Inferior parietal cortex (tissue), 1 donor: ENCODE results near the gene ING1.
"Not testable (repeated sequence)": the region's sequence is repeated elsewhere in the genome, so short reads cannot be mapped to it uniquely, and the experiment has no call there.

Experiments used
- DNase-seq: peaks from one replicate; pipeline ENCODE4 v3.0.0-alpha.2; 2016; ENCODE audit errors: extremely low spot score

Gene ING1, protein sequence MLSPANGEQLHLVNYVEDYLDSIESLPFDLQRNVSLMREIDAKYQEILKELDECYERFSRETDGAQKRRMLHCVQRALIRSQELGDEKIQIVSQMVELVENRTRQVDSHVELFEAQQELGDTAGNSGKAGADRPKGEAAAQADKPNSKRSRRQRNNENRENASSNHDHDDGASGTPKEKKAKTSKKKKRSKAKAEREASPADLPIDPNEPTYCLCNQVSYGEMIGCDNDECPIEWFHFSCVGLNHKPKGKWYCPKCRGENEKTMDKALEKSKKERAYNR

DNA sequence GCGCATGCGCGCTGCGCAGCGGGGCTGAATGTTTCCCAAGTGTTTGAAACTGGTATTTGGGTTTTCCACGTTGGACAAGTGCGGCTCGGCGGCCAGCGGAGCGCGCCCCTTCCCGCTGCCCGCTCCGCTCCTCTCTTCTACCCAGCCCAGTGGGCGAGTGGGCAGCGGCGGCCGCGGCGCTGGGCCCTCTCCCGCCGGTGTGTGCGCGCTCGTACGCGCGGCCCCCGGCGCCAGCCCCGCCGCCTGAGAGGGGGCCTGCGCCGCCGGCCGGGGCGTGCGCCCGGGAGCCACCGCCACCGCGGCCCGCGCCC lies at the start of gene ING1:
Gene ING1 (plus strand): TSS at position 59 of the 311 bp plus-strand sequence. CDS start 450 bp downstream, outside the sequence.
- DNase-seq = no peak

DNA sequence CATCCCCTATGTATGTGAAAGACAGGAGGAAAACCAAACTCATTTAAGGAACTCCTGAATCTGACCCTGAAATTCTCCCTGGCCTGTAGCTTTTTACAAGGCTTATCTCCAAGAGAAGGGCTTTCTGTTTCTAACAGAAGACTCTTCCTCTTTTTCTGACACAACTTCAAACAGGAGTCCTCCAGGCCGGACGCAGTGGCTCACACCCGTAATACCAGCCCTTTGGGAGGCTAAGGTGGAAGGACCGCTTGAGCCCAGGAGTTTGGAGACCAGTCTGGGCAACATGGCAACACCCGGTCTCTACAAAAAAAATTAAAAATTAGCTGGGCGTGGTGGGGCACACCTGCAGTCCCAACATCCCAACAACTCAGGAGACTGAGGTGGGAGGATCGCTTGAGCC lies 49.5 kb upstream of the ING1 start:
- no peak for DNase-seq

DNA sequence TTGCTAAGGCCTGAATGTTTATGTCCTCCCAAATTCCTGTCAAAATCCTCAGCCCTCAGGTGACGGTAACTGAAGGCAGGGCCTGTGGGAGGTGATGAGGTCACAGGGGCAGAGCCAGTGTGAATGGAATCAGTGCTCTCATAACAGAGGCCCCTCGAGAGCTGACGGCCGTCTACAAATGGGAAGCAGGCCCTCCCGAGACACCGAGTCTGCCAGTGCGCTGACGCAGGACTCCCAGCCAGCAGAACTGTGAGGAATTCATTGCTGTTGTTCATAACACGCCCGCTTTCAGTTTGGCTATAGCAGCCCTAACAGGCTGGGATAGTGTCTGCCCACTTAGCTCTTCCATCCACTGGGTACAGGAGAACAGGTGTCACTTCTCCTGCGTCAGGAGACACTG lies 48.8 kb upstream of the ING1 start:
- no peak for DNase-seq

DNA sequence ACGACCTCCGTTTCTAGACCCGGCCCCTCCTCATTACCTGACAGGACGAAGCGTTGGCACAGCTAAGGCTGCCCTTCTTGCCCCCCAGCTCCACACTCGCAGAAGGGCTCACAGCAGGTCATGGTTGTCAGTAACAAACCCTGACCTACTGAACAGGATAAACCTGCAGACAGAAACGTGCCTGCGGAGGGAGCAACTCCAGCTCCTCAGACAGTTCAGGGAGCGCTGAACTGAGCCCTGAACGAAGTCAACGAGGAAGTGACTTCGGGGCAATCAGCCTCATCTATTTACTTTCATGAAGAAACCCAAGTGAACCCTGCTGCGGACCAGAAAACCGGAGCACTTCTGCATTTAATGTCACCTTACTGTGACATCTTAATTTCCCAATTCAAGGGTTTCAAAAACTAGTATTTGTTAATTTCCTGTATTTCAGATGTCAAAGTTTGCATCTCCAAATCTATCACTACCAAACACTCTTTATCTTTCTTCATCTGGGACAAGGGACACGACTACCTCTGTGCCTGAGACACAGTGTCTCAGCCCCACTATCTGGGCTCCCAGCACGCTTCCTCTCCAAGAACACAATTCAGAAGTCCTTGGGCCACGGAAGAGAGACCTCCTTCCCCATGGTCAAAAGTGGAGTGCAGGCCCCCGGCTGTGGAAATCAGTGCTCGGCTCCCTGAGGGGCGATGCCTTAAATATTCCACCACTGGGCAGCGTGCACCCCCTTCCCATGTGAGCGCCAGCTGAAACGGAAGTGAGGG lies 47.8 kb upstream of the ING1 start:
- no peak for DNase-seq

DNA sequence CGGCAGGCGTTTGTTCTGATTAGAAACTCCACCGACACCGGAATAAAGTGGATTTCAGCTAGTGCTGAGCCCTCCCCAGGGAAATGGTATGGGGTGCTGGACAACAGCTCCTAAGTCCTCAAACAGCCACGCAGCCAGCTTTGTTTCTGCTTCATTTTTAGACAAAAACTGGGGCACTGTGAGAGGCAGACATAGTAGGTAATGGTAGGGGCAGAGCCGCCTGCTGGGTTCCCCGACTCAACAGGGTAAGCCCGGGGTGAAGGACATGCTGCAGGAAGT lies 47.3 kb upstream of the ING1 start:
- DNase-seq = no peak

DNA sequence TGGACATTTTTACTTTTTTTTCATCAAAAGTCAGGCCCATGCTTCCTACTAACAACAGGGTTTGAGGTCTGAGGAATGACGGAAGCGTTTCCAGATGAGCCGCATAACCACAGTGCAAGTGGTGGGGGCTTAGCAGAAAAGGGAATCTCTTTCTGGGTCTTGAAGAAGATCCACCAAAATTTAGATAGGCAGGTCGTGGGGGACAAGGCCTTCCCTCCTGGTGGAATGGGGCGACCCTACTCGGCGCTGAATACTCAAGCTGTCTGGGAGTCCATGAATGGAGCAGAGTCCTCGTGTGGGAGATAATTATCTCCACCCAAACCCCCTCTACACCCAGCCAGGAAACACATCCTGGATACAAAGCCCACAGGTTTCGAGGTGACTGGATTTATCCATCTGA lies 44.5 kb upstream of the ING1 start:
- no peak for DNase-seq

DNA sequence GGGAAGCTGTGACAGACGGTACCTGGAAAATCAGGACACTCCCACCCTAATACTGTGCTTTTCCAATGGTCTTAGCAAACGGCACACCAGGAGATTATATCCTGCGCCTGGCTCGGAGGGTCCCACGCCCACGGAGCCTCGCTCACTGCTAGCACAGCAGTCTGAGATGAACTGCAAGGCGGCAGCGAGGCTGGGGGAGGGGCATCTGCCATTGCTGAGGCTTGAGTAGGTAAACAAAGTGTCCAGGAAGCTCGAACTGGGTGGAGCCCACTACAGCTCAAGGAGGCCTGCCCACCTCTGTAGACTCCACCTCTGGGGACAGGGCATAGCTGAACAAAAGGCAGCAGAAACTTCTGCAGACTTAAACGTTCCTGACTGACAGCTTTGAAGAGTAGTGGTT lies 43.7 kb upstream of the ING1 start:
- not testable (repeated sequence) for DNase-seq

DNA sequence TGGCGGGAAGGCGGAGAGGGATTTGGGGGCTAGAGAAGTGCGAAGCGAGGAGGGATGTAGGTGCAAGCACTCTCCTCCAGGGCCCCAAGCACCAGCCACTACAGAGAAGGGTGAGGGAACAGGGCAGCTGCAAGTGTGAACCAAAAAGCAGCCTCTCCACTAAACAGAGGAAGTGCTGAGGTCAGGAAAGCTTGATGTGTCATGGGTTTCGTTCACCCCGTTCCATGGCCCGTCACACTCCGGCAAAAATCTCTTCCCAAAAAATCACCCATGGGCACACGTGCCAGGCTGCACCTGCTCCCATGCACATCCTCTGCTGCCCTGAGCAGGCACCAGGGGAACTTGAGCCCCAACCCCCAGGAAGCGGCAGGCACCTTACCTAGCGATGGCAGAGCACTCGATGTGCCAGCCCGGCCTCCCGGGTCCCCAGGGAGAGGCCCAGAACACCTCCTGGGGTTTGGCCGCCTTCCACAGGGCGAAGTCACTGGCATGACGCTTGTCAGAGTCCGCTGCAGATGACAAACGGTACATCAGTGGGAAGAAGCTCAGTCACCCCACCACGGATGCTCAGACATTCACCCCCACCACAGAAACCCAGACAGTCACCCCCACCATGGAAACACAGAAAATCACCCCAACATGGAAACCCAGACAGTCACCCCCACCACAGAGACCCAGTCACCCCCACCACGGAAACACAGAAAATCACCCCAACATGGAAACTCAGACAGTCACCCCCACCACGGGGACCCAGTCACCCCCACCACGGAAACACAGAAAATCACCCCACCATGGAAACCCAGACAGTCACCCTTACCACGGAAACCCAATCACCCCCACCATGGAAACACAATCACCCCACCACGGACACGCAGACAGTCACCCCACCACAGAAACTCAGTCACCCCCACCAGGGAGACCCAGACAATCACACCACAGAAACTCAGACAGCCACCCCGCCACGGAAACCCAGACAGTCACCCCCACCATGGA lies 36.6 kb upstream of the ING1 start:
- no peak for DNase-seq

DNA sequence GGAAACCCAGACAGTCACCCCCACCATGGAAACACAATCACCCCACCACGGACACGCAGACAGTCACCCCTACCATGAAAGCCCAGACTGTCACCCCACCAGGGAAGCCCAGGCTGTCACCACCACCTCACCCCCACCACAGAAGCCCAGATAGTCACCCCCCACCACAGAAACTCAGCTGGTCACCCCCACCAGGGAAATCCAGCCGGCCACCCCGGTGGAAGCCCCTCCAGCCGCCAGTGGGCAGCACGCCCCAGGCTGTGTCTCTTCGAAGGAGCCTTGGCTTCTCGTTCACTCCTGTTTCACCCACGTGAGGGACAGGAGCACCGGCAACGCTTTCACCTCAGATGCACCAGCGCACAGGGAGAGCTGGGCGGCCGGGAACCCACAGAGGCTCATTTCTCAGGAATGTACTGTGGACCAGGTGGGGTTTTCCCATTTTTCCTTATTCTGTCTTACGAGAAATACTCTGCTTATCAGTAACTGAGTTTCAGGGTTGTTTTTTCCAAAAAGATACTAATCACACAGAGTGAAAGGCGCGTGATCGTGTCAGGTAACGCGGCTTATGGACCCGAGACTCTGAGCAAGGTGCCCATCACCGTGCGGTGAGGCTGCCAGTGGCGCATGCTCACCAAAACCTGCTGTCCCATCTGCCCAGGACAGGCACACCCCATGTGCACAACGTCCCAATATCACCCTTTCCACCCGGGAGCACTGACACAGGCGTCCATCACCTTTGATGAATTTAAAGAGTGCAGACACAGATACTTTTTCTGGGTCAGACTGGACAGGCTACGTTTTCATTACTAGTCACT lies 35.6 kb upstream of the ING1 start:
- no peak for DNase-seq

DNA sequence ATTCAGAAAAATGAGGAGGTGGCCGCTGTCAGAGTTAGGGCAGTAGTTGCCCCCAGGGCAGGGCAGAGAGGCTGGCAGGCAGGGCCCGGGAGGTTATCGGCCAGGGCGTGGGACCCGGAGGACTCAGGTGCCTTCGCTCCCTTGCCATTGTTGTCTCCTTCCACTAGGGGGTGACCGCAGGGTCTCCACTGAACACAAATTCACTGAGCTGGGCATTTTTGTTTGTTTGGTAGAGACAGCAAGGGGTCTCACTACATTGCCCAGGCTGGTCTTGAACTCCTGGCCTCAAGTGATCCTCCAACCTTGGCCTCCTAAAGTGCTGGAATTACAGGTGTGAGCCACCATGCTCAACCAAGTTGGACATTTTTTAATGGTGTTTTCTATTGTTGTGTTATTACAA lies 32.6 kb upstream of the ING1 start:
- DNase-seq = no peak

DNA sequence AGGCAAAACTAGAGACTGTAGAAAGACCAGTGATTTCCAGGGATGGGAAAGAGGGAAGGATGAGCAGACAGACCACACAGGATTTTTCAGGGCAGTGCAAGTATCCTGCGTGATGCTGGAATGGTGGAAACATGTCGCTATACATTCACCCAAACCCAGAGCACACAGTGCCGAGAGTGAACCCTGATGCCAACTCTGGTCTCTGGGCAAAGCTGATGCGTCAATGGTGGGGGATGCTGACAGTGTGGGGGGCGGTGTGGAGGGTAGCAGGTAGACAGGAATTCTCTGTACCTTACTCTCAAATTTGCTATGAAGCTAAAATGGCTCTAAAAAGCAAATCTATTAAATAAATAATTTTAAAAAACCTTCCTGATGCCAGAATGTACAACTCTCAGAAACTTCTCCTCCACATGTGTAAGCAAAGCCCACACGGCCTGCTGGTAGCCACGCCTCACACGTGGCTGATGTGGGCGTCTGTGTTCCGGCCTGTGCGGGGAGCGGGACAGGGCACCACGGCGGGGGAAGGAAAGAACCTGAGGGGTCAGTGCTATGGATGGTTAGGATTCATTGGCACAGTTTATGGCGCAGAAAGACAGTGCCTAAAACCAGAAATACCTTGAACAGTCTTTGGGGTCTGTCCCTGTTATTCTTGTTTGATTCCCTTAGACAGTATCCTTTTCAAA lies 31.5 kb upstream of the ING1 start:
- no peak for DNase-seq

DNA sequence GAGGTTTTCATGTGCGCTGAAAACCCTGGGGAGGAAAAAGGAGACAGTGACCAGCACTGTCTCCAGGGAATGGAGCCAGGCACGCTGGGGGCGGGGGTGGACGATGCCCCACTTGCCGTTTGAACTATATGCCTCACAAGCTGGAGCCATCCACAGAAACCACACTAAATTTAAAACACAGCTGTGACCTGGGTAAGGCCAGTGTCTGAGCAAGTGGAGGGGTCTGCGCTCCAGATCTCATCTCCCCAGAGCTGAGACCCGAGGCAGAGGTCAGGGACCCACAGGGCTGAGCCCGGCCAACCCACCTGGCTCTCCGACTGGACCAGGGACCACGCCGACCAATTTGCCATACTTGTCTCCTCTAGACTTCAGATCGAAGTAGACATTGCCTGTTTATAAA lies 30.8 kb upstream of the ING1 start:
- no peak for DNase-seq

DNA sequence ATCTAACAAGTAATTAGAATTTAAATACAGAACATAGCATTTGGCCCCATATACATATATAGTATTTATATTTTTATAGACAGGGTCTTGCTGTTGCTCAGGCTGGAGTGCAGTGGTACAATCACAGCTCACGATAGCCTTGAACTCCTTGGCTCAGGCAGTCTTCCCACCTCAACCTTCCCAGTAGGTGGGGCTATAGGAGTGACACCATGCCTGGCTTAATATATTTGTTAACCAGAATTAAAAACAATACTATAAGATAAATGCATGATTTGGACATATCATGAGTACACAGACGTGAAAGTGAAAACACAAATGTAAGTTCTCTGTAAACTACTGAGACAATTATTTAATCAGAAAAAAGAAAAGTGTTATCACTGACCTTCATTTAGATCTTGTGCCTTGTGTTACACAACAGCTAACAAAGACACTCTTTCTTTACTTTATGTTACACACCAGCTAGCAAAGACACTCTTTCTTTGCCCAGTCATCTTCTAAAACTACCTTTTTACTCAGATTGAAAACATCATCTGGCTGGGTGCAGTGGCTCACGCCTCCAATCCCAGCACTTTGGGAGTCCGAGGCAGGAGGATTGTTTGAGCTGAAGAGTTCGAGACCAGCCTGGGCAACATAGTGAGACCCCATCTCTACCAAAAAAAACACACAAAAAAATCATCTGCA lies 30.2 kb upstream of the ING1 start:
- DNase-seq = peak; percentile 20

DNA sequence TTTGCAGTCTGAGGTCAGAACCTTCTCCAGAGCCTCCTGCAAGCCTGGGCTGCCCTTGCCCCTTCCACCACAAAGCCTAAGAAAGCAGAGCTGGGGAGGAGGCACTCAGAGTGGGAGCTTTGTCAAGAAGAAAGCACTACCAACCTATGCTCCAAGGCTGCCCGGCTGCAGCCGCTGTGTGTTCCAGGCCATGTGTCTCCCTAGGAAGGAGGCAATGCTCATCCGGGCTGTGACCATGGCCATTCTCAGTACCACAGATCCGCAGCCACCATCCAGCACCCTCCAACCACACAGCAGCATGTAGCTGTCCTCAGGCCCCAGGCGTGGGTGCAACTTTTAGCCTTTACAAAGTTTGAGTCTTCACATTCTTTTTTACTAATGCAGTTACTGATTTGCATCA lies 29.6 kb upstream of the ING1 start:
- no peak for DNase-seq

DNA sequence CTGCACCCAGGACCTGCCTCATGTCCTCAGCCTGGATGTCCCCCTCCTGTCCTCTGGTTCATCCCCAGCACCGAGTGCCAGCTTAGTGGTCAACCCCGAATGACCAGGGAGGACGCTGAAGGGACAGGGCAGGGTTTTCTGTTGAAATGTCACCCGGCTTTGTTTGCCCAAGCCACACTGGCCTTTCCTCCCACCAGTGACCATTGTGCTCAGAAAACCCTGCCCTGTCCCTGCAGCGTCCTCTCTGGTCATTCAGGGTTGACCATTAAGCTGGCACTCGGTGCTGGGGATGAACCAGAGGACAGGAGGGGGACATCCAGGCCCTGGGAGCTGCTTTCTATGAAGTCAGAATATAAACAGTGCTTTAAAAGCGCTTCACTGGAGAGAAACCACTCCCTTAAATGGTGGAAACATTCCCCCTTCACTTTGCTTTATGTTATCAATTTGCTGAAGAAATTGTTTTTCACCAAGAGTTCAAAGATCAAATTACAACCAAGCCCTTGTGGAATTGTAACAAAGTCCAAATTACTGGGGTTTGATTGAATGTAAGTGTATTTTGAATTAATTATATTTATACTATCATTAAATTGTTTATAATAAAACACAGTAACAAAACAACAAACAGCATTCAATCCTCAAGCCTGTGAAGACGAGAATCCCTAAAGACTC lies 29.0 kb upstream of the ING1 start:
- no peak for DNase-seq

DNA sequence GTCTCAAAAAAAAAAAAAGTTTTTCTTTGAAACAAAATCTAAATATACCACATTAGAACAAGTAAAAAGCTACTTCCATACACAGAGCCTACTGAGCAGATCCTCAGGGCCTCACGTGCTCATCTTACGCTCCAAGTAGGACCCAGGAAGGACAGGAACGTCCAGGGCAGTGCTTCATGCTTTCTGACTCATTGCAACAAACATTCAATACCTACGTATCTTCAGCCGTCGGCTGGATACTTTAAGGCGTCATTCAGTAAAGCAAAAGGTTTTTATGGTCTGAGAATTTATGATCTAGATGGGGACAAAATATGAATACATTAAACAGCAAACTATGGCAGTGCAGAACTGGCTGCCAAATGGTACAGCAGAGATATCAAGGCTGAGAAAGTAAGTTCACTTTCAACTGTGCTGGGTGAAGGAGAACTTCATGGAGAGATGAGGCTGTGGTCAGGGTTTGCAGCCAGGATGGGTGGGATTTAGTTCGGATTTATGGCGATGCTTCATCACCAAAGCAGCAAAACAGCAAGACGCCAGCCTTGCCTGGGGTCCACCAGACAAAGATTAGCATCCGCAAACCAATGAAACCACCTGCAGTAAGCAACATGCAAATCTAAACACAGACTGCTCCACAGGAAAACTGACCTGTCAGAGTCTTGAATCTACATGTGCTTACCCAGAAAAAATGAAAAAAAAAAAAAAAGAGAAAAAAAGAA lies 28.0 kb upstream of the ING1 start:
- DNase-seq = no peak

DNA sequence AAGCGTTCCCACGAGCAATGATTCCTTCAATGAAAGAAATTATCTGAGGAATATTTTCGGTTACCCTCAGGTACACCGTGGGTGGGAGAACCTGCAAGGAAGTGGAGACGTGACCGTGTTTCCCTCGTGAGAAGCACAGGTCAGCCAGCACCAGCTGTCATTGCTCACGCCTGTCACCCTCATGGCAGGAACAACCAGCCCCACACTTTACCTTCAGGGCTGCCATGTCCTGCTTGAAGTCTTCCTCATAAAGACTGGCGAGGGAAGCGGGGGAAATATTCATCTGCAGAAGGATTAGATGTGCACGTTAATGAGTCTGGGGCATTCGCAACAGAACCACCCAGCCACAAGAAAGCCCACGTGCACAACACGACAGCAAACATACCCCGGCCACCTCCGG lies 25.8 kb upstream of the ING1 start:
- DNase-seq = no peak

DNA sequence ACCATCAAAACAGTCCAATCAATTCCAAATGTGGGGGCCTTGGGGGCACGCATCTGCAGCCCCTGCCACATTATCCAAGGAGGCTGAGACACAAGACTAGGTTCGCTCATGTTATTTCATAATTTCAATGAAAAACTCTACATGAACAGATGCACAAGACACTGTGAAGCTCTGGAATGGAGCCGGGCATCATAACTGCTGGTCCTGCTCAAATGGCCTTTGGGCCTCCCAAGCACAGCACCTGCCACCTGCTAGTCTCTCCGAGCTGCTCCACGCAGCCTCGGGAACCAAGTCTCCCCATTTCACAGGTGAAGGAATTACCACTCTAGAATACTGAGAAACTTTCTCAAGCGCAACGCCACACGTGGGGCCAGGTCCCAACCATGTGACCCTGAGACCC lies 24.5 kb upstream of the ING1 start:
- DNase-seq = no peak

DNA sequence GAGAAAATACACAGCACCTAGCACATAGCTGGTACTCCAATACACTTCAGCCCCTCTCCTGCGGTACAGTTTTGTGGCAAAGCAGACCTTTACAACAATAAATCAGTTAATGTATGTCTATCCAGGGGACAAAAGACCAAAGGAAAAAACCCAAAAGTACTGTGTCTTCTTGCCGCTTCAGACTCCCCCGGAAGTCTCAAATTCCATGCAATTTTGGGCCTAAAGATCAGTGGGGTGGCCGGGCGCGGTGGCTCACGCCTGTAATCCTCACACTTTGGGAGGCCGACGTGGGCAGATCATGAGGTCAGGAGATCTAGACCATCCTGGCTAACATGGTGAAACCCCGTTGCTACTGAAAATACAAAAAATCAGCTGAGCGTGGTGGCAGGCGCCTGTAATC lies 23.8 kb upstream of the ING1 start:
- no peak for DNase-seq

DNA sequence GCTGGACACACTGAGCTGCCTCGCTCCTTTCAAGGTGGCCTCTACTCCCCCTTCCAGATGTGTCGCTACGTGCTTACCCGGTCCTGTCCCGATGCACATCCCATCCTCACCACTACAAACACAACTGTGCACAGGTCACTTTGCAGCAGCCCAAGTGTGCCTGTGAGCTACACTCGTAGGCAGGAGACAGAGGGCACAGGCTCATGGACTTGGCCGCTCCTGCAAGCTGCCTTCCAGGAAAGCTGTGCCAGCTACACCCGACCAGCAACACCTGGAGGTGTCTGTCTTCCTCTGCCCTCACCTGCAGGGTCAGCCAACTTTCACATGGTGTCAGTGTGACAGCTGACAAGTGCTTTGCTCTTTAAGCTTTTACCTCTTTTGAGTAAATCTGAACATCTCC lies 23.0 kb upstream of the ING1 start:
- DNase-seq = no peak
